Adrenal gland (tissue), 12 donors: Measurements from ENCODE around the gene SMIM12. TPM values are rescaled to one million over a fixed set of nuclear protein-coding genes. Genes with fewer than 3 reads are reported as not detected.

Experiments
- DNase-seq, 7 donors: peaks; one replicate each; pipeline ENCODE4 v3.0.0-alpha.2; 2019 to 2020
- H3K27ac ChIP-seq, 5 donors: fragments of 200-600 bp; sonication (generic) in 4 of 5; 1 replicate in 3 of 5; 2 replicates in 2 of 5; pipeline versions ENCODE4 v1.5.1 to v1.8.0; 2016 to 2020; ENCODE audit warnings: mild to moderate bottlenecking in 1 of 5
- H3K27me3 ChIP-seq: fragments of 200-600 bp; 2 replicates; pipeline ENCODE4 v1.8.0; 2021
- H3K36me3 ChIP-seq, 2 donors: fragments of 200-600 bp; replicated peaks in 1 of 2; 1 replicate in 1 of 2; 2 replicates in 1 of 2; pipeline versions ENCODE4 v1.5.1 to v1.8.0; 2018 to 2022
- H3K4me1 ChIP-seq, 2 donors: fragments of 200-600 bp; replicated peaks in 1 of 2; 1 replicate in 1 of 2; 2 replicates in 1 of 2; pipeline versions ENCODE4 v1.5.1 to v1.8.0; 2018 to 2021
- H3K4me3 ChIP-seq, 4 donors: fragments of 200-600 bp; sonication (generic) in 3 of 4; one replicate each; pipeline ENCODE4 v1.5.1; 2016 to 2018
- H3K9me3 ChIP-seq, 3 donors: fragments of 200-600 bp; sonication (generic) in 1 of 3; replicated peaks in 1 of 3; 1 replicate in 2 of 3; 2 replicates in 1 of 3; pipeline versions ENCODE4 v1.5.1 to v1.8.0; 2016 to 2021
- CTCF ChIP-seq, 6 experiments: fragments of 450-650 bp in 4 of 6; fragments of 200-600 bp in 2 of 6; sonication (generic) in 1 of 6; IDR thresholded peaks; 1 replicate in 5 of 6; 2 replicates in 1 of 6; pipeline versions ENCODE4 v1.5.1 to v1.8.0; 2016 to 2021; ENCODE audit warnings: antibody characterized with exemption in 6 of 6, mild to moderate bottlenecking in 2 of 6, moderate library complexity in 1 of 6
- POLR2A ChIP-seq, 2 donors: fragments of 450-650 bp; IDR thresholded peaks; one replicate each; pipeline ENCODE4 v1.6.1; 2017; ENCODE audit warnings: antibody characterized with exemption in 2 of 2, mild to moderate bottlenecking in 2 of 2, moderate library complexity in 1 of 2
- WGBS, 4 donors: extraction: QIAGEN DNeasy Blood & Tissue Kit in 2 of 4; methylation state at CpG; one replicate each; pipeline versions ENCODE4 v1.1.5 to v1.1.7; 2013 to 2017; 5-methylcytosine and 5-hydroxymethylcytosine counted together
- intact Hi-C, 2 donors: fragments of 100-400 bp; cut with DNase I; formaldehyde crosslinking; loops; one replicate each; pipeline versions ENCODE4 v1.14.1 to v1.15.0; 2022 to 2023
- polyA plus RNA-seq, 3 donors: library from polyadenylated mRNA; stranded (reverse); fragments of 200-250 nt in 2 of 3; fragments of 350-450 nt in 1 of 3; fragmentation: Illumina TruSeq in 1 of 3; extraction: RNeasy Lipid Tissue Mini Kit (QIAGEN cat#74804) in 1 of 3; gene quantifications; one replicate each; pipeline ENCODE4 v1.2.3, GENCODE V29; 2013 to 2014
- total RNA-seq, 9 donors: library from RNA; depleted of rRNA in 4 of 9; stranded (reverse); fragments of >200 nt in 4 of 9; fragments of 120-200 nt in 1 of 9; fragmentation: NEBNext Ultra II Directional in 1 of 9; extraction: Animal tissue kit (Norgen Biotek cat#: 25700) in 1 of 9; gene quantifications; one replicate each; pipeline versions ENCODE4 v1.1.0 to v1.2.4, GENCODE V29; 2013 to 2023
- donor health status: healthy with polysubstance abuse.
- donor health status: Bipolar disorder and iron deficiency.
- donor health status: DM: yes; HTN: yes; CAD: no.
- donor health status: DM: no; HTN: no; CAD: no.
- donor health status: DM: no; HTN: no; CAD: no.
- donor health status: DM: yes; HTN: yes; CAD: no.

SMIM12 gene
- total and polyA plus RNA-seq, 12 donors = 16.2 to 129 (median 50.5) TPM

GRCh38 chr1:34898330-34898761 is 38.8 kb upstream of the SMIM12 start:
- H3K27ac ChIP-seq = no peak overlapping the region
- TF ChIP-seq CTCF (IDR thresholded peaks at IDR 0.05) (no peak), POLR2A (IDR thresholded peaks at IDR 0.05) (no peak)
- no peaks in the 10 kb centered on the region for H3K27me3 ChIP-seq
- 25 to 48% (median 35%) methylated on average over 2 of the region's 2 CpGs for WGBS, 4 donors
- no peaks in the 10 kb centered on the region for H3K9me3 ChIP-seq
- no peak overlapping the region for H3K4me3 ChIP-seq
- no peaks in the 10 kb centered on the region for H3K36me3 ChIP-seq
- no peaks in the 10 kb centered on the region for H3K4me1 ChIP-seq
- DNase-seq = peak in 1 of 7 donors; percentile 1
- intact Hi-C loops = no loop called here

DNA sequence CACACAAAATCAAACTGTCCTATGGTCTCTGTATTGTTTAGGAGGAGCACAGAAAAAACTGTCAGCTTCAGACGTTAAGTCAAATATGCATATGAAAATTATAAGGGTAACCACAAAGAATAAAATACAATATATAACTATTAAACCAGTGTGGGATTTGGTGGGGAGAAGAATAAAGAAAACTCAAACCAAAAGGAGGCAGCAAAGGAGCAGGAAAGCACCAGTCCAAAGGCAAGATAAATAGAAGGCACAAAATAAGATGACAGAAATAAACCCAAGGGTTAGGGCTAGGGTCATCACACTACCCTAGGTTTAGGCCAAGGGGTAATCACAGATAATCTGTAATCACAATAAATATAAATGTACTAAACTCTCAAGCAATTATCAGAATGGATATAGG is 37.1 kb upstream of the SMIM12 start:
- Histone ChIP-seq H3K9me3 (no peaks in the 10 kb centered on the region), H3K36me3 (no peaks in the 10 kb centered on the region), H3K4me3 (no peak overlapping the region), H3K4me1 (no peaks in the 10 kb centered on the region), H3K27me3 (no peaks in the 10 kb centered on the region), H3K27ac (no peak overlapping the region)
- intact Hi-C loops = no loop called here
- TF ChIP-seq CTCF (IDR thresholded peaks at IDR 0.05) (peak in 1 of 6 experiments; percentile 30), POLR2A (IDR thresholded peaks at IDR 0.05) (no peak)
- no peak for DNase-seq
- 56 to 71% (median 65%) methylated on average over 1 of the region's 1 CpG for WGBS, 4 donors

DNA sequence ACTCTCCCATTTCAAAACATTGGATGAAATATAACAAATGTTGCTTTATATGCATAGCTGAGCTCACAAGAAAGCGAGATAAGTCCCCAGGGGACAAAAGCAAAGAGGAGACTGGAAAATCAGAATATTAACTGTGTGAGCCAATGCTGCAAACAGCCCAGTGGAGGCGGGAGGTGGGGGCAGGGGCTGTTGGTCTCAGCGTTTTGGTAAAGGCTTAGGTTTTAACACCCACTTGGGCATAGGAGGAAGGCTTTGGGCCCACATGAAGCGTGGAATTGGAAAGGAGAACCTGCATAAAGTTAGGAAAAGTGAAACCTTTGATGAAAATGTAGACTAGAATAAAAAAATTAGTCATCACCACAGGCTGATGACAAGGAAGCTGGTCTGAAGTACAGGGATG is 30.2 kb upstream of the SMIM12 start:
- H3K36me3 ChIP-seq = no peaks in the 10 kb centered on the region
- H3K9me3 ChIP-seq = no peaks in the 10 kb centered on the region
- TF ChIP-seq CTCF (IDR thresholded peaks at IDR 0.05) = no peak
- TF ChIP-seq POLR2A (IDR thresholded peaks at IDR 0.05) = no peak
- intact Hi-C loops = no loop called here
- no peak overlapping the region for H3K27ac ChIP-seq
- peaks cover 14% of the 10 kb centered on the region for H3K27me3 ChIP-seq
- H3K4me1 ChIP-seq = peaks cover 0 to 6% of the 10 kb centered on the region in 2 donors
- no peak overlapping the region for H3K4me3 ChIP-seq
- no peak for DNase-seq
- WGBS, 4 donors = 51 to 66% (median 57%) methylated on average over 4 of the region's 4 CpGs

DNA sequence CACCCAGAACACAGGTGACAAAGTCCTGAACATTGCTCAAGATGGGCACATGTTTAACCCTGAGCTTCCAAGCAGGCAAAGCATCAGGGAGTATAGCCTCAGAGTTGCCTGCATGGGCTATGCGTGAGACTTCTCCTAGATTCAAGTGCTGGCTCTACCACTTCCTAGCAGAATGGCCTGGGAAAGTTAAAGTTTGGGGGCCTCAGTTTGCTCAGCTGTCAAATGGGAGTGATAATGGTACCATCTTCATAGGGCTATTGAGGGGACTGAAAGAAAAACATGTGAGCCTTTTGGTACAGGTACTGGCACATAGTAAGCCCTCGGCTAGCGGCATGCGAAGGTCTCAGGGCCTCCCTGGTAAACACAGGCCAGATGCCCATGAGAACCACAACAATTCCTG is 28.0 kb upstream of the SMIM12 start:
- no peaks in the 10 kb centered on the region for H3K36me3 ChIP-seq
- no peak for DNase-seq
- no peak overlapping the region for H3K4me3 ChIP-seq
- TF ChIP-seq POLR2A (IDR thresholded peaks at IDR 0.05) (no peak), CTCF (IDR thresholded peaks at IDR 0.05) (no peak)
- peaks cover 0 to 6% of the 10 kb centered on the region in 2 donors for H3K4me1 ChIP-seq
- H3K9me3 ChIP-seq = no peaks in the 10 kb centered on the region
- H3K27ac ChIP-seq = no peak overlapping the region
- WGBS, 4 donors = 89 to 97% (median 93%) methylated on average over 4 of the region's 4 CpGs
- H3K27me3 ChIP-seq = peaks cover 15% of the 10 kb centered on the region
- intact Hi-C loops = no loop called here
